ENCODE results near the gene EPAS1.

Gene EPAS1

DNA sequence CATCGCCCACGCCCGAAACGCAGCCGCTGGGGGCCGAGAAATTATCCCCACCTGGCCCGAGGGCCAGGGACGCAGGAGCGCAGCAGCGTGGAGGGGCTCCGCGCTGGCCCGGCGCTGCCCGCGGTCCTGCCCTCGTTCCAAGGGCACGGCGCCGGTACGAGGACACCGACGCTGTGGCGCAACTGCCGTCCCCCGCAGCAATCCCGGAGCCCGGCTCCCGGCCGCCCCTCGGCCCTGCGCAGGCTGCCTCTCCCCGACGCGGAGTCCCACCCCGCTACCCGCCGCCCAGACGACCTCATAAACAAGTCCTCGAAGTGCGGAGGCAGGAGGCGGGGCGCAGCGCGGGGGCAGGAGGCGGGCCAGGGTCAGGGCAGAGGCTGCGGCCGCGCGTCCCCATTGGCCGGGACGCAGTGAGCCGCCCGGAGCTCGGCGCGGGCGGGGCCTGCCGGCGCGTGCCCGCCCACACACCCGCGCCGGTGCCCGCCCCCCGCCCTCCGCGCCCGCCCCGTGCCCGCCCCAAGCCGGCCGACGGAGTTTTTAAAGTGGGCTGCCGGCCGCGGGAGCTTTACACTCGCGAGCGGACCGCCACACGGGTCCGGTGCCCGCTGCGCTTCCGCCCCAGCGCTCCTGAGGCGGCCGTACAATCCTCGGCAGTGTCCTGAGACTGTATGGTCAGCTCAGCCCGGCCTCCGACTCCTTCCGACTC, at the start of gene EPAS1:
EPAS1 (plus strand) TSS at position 568 of the 706 bp plus-strand sequence. CDS start 505 bp downstream, outside the sequence.
- DNase-seq = peak; percentile 67

DNA sequence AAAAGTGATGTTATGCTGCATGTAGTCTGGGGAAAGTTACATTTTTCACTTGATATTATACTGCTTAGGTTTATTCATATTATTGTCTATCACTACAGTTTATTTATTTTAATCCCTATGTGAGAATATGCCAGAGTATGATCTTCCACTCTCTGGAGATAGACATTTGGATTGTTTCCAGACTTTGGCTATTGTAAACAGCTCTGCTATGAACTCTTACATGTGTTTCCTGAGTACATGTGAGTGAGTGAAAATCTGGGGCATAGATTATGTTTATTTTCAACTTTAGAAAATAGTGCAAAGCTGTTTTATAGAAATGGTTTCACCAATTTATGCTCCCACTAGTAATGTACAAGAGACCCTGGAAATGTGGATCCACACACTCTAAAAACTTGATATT, 49.0 kb upstream of the EPAS1 start:
- DNase-seq = no peak

DNA sequence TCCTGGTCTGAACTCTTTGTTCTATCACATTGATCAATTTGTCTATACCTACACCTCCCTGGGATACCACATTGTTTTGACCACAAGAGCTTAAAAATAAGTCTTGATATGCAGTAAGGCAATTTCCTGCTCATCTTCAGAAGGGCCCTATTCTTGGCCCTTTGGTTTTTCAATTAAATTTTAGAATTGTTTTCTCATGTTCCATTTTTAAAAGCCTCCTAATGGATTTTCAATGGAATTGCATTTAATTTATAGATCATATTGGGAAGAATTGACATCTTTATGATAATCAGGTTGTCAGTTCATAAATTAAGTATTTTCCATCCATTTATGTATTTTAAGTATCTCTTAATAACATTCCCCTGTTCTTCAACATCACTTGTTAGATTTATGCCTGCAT, 47.6 kb upstream of the EPAS1 start:
- no peak for DNase-seq

DNA sequence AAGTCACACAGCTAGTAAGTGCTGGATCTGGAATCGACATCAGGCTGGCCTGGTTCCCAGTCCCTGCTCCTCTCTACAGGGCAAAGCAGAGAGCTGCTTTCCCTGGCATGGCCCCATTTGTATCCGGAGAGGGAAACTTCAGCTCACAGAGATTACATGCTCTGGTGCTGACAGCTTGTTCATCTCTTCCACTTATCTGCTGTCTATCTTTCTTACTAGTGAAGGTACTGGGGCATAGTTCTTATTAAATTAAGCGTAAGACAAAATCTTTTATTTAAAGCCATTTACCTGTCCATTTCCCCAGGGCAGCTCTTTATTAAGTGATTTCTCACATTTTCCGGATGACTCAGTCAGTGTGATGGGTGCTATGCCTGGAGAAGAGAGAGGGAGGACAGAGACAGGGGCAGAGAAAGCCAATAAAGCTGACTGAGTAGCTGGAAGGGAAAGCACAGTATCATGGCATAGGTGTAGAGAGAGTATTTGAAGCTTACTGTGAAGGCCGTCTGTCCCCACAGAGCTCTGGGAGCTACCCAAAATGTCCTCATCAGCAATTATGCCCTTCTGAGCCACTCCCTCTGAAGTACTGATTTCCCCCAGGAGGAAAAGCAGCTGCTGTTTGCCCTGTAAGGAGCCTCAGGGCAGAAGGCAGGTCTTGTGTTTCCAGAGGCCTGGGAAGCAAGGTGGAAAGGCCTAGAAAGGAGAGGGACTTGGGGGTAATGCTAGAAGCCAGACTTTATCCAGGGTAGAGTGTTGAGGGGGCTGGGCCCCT, 44.1 kb upstream of the EPAS1 start:
- DNase-seq = peak; percentile 85

DNA sequence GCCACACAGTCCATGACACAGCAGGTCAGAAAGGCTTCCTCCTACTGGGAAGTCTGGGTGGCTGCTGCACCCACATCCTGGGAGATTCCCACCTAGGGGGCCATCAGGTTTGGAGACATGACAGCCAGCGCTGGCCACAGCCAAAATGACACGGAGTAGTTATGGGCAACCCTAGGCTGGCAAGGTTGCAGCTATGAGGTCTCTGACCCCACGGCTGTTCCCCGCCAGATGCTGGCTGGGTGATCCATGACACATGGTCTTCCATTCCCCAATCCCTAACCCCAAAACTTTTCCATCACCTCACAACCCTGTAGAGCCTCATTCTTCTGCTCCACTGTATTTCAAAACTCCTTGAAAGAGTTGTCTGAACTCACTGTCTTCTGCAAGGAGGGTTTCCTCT, 42.7 kb upstream of the EPAS1 start:
- no peak for DNase-seq

DNA sequence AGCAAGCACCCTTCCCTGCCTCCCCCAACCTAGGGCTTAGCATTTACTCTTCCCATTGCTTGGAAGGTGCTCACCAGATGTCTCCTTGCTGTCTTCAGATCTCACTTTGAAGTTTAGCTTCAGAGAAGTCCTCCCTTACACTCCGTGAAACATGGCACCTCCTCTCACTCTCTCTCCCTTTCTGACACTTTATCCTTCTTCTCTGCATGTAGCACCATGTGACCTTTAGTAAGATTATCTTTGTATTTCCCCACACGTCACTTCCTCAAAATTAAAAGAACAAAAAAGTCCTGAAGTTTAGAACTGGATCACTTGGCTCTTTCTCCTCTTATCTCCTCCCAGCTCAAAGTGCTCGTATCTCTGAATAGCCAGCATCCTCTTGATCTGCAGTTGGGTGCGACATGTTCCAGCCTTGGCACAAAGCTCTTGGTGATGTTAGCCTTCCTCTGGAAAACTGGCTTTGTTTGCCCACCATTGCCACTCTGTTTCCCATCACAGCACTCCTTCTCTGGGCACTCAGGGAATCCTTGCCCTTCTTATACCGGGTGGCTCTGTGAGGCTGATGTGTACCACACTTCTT, 40.6 kb upstream of the EPAS1 start:
- no peak for DNase-seq

DNA sequence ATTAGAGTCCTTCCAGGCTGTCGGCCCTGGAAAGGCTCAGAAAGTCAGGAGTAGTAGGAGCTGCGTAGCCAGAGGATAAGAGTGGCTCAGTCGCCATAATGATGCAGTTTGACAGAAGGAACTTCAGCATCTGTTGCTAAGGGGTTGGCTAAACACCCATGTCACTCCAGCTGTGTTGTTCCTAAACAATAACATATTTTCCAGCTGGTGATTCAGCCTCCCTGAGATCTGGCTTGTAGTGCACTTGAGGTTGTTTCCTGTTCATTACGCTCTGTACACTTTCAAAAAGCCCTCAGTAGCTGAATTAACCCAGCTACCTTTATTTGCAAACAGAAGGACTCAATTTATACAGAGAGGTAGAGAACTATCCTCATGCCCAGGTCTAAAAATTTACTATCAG, 39.7 kb upstream of the EPAS1 start:
- peak; percentile 92 for DNase-seq

DNA sequence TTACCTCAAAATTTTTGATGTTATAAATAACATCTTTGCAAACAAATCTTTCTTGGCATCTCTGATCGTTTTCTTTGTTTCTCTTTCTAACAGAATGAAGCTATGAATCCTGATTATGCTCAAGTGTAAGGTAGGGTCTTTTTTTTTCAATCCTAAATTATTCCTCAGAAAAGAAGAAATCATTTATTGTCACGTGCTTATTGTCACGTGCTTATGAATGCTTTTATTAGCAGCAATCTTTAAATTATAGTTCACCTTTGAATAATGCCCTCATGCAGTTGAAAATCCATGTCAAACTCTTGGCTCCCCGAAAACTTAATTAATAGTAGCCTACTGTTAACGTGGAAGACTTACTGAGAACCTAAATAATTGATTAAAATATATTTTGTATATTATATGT, 39.2 kb upstream of the EPAS1 start:
- no peak for DNase-seq

DNA sequence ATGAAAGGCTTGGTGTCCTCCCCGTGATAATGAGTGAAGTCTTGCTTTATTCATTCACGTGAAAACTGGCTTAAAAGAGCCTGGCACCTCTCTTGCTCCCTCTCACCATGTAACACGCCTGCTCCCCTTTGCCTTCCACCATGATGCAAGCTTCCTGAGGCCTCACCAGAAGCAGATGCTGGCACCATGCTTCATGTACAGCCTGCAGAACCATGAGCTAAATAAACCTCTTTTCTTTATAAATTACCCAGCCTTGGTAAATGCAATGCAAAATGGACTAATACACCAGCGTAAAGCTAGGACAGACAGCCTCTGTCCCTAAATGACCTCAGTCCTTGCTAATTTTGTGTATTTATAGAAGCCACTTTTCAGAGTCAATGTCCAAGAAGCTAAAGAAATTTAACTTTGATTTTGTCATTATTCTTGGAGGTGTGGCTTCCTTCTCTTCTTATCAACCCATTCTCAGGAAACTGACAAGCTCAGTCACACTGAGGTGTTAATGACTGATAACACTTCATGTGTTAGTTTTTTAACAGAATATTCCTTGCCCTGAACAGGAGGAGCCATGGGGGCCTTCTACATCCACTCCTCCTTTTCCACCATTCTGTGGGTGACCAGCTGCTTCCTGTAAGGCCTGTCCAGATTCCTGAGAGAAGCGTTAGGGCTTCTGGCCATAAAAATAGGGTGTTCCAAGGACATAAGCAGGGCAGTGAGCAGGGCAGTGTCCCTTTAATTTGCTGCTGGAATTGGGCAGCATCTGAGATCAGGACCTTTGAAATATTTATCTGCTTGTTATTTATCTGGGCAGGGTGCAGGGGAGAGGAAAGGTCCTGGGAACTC, 38.0 kb upstream of the EPAS1 start:
- DNase-seq = no peak

DNA sequence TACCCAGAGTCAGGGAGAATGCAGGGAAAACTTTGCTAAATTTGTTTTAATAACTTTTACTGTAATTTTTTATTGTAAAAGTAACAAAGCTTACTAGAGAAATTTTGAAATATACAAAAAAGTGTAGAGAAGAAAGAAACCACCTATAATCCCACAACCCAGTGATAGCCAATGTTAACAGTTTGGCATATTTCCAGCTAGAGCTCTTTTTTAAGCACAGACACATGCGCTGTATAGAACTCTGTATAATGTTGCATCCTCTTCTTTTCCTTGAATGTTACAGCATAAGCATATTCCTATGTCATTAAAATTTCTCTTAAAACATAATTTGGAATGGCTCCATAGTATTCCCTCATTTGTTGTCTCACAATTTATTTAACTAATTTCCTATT, 37.4 kb upstream of the EPAS1 start:
- DNase-seq = no peak

DNA sequence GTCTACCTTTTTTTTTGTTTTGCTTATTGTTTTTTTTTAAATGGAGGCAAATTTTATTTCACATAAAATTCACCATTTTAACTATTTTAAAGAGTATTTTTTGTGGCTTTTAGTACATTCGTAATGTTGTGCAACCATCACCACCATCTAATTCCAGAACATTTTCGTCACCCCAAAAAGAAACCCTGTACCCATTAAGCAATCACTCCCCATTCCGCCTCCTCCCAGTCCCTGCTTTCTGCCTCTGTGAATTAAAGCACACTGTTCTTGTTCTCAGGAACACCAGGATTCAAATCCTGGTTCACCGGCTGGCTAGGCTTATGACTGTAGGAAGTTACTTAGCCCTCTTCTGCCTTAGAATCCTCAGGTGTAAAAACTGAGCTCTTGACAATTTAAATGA, 36.9 kb upstream of the EPAS1 start:
- no peak for DNase-seq

DNA sequence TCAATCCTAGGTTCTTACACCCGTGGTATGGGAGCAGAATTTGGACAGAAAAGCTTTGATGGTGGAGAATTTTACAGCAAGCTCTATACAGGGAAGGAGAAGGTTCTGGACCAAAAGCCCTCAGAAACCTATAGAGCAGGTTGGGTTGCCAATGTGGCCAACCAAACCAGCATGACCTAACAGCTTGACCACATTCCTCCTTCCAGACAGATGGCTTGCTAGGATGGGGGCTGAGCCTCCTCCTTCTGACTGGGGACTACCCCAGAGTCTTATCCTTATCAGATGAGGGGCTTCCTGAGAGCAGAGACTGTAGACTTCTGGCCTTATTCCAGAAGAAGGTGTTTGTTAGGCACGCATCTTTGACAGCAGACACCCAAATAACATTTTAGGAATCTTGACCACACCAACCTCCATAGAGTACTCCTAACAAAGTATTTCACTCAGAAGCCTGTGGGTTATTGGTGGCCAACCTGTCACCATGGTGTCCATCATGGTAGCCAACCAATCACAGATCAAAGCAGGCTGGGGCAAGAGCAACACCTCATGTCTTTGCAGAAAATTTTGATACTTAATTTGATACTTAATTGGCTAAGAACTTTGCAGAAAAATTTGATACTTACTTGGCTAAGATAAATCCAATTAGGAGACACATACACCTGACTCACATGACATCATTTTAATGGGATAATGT, 34.8 kb upstream of the EPAS1 start:
- no peak for DNase-seq

DNA sequence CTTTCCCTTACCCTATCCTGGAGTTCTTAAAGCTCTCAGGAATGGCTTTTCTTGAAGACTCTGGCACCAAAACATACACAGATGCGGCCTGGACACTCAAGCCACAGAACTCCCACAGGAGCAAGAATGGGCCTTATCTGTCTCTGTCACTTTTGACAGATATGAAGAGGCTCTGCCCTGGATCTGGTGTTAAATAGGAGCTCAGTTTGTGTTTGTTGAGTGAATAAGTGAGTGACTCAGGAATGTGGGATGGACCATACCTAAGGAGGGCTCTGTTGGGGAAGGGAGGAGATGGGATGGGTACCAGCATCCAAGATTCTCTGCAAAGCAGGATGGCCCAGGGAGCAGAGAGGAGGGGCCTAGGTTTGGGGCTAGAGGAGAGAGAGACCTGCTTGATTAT, 33.9 kb upstream of the EPAS1 start:
- DNase-seq = no peak

DNA sequence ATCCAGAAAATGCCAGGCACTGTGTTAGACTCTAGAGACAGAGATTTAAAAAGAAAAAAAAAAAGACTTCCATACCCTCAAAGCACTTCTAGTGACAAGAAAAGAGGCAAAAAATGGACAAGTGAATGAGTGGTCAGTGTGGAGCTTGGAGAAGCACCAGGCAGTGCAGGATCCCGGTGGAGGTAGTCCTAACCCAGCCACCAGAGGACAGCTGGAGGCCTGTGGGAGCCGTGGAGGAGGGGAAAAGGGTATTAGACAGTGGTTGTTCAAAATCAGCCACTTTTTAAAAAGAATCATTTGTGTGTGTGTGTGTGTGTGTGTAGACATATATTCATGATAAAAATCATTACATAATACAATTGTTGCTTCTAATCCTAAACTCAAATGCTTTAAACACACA, 32.8 kb upstream of the EPAS1 start:
- DNase-seq = no peak

DNA sequence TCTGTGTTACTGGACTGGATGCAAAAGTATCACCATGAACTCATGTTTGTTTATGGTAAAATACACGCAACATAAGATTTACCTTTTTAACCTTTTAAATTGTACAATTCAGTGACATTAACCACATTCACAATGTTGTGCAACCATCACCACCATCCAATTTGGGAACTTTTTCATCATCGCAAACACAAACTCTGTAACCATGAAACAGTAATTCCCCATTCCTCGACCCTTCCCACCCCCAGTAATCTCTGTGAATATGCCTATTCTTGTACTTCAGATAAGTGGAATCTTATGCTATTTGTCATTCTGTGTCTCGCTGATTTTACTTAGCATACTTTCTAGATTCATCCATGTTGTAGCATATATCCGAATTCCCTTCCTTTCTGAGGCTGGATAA, 31.1 kb upstream of the EPAS1 start:
- no peak for DNase-seq

DNA sequence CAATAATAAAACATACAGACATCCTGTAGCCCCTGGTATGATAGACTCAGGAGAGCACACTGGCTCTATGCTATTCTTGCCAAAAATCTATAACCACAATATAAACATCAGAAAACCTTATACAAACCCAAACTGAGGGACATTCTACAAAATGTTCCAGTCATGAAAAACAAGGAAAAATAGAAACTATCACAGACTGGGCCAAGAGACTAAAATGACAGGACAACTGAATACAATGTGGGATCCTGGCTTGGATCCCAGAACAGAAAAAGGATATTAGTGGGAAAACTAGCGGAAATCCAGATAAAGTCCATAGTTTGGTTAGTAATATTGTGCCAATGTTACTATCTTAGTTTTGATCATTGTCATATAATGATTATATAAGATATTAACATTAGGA, 29.6 kb upstream of the EPAS1 start:
- no peak for DNase-seq

DNA sequence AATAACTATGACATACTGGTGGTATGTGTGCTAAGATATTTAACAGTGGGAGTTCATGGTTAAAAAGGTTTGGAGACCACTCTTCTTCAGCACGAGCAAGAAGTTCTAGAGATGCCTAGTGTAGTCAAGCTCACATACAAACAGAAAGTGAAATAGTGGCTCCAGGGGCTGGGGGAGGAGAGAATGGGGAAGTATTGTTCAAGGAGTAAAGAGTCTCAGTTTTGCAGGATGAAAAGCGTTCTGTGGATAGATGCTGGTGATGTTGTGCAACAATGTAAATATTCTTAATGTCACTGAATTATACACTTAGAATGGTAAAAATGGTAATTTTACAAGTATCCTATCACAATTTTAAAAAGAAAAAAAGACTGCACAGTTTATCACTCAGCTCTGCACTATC, 29.0 kb upstream of the EPAS1 start:
- no peak for DNase-seq

DNA sequence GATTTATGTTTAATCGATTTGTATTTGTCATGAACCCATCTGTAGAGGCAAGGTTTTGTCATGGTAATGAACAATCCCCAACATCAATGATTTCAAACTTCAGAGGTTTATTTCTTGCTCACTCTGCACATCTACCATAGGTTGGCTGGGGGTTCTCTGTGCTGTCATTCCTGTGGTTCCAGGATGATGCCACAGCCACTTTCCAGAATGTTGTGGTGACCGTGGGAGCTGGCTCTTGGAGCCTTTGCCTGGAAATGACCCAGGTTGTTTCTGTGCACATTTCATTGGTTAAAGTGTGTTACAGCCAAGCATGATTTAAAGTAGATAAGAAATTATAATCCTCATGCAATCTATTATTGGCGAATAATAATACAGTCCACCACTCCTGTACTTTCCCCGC, 28.2 kb upstream of the EPAS1 start:
- no peak for DNase-seq

DNA sequence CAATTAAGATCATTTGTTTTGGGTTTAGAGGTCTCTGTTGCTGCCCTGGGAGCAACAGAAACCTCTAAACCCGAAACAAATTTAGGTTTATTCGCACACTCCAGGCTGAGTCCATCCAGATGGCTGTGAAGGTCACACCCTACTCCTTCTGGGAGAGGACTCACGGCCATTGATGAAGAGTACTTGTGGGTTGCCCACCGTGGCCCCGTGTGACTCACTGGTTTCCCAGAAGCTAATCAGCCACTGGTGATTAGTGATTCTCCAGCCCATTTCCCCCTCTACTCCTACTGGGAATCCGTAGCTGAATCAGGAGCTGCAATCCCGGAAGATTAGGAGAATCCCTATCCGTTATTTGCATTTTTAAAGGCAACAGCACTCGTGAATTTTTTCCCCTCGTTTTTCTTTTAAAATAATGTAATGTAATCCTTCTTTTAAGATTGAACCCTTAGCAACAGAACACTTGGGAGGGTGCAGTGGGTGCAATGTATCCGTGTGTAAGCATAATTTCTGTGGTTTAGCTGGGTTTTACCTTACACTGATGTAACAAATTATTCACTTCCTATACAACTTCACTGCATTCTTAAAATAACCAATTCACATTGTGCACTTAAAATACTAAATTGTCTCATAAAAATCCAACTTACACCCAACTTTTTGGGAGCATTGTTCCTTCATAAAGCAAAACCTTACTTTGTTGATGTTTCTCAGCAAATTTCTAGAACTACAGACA, 27.5 kb upstream of the EPAS1 start:
- no peak for DNase-seq

DNA sequence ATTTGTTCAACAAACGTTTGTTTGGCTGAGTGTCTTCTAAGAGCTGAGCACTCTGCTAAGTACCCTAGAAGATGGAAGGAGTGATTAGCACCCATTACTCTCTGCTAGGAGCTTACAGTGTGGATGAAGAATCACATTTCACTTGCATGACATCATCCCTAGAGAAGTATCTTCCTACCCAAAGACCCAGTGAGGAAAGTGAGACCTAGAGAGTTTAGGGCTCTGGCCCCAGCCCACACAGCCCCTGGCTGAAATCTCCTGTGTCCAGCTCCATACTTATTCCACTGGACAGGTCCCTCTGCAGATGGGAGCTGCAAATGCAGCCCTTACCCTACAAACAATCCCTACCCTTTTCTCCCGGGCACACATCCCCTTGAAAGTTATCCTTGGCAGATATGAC, 26.8 kb upstream of the EPAS1 start:
- no peak for DNase-seq

DNA sequence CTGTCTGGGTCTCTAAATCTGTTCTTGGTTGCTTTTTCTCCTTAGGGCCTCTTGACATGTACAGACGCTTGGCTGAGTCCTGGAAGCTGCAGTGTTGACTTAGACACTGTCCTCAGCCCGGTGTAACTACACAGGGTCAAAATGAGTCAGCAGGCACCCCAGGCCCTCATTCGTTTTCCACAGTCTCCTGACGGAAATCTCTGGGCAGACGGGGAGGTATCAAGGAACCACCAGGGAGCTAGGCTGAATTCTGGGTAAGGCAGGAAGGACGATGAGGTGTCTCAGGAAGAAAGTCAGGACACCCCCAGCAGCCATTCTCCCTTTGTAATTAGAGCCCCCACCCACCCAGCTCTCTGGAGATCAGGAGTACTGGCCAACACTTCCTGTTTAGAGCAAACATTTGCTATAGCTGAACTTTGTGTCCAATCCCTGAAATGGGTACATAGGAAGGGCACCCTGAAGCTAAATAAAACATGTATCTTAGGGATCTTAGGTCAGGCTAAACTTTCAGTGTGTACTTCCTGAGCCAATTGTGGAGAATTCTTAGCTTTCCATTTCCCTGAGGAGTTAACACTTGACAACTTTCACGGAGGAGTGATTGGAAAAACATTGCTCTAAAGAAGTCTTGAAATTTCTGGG, 23.9 kb upstream of the EPAS1 start:
- DNase-seq = no peak

DNA sequence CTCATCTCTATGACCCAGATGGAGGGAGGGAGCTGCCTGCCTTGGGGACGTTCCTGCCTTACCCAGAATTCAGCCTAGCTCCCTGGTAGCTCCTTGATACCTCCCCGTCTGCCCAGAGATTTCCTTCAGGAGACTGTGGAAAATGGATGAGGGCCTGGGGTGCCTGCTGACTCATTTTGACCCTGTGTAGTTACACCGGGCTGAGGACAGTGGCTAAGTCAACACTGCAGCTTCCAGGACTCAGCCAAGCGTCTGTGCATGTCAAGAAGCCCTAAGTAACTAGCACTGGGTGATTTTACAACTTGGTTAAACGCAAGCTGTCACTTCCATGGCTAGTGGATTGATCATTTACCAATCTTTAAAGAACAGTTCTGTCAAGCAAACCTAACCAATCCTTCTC, 23.3 kb upstream of the EPAS1 start:
- no peak for DNase-seq

All from NCI-H1436 (cell line).